RWPE2 (cell line): ENCODE results near the gene TRMT10B.

Source experiments
- ATAC-seq: fragments of 200-7000 bp; cut with Tn5 transposase; 3 replicates; pipeline ENCODE4 v1.9.1; 2021; ENCODE audit warnings: low read depth
- DNase-seq: peaks from one replicate; pipeline ENCODE4 v3.0.0-alpha.2; 2020; ENCODE audit warnings: low spot score
- H3K27ac ChIP-seq: fragments of 450-650 bp; 2 replicates; pipeline ENCODE4 v1.5.1; 2017; ENCODE audit warnings: mild to moderate bottlenecking; ENCODE audit not compliant: poor library complexity, severe bottlenecking
- H3K27me3 ChIP-seq: fragments of 250-450 bp; sonication (Bioruptor Pico); 2 replicates; pipeline ENCODE4 v1.5.1; 2021; ENCODE audit warnings: mild to moderate bottlenecking, moderate library complexity; ENCODE audit not compliant: insufficient read depth, poor library complexity, severe bottlenecking
- H3K36me3 ChIP-seq: fragments of 250-450 bp; sonication (Bioruptor Pico); 2 replicates; pipeline ENCODE4 v1.5.1; 2020; ENCODE audit warnings: low read depth, mild to moderate bottlenecking, moderate library complexity
- H3K4me1 ChIP-seq: fragments of 250-450 bp; sonication (Bioruptor Pico); 2 replicates; pipeline ENCODE4 v1.5.1; 2021; ENCODE audit warnings: mild to moderate bottlenecking, moderate library complexity; ENCODE audit not compliant: insufficient read depth, poor library complexity, severe bottlenecking
- H3K4me3 ChIP-seq: fragments of 250-450 bp; sonication (Bioruptor Pico); 2 replicates; pipeline ENCODE4 v1.5.1; 2021; ENCODE audit warnings: mild to moderate bottlenecking, moderate library complexity; ENCODE audit not compliant: severe bottlenecking
- H3K9me3 ChIP-seq: fragments of 250-450 bp; sonication (Bioruptor Pico); 2 replicates; pipeline ENCODE4 v1.5.1; 2021; ENCODE audit warnings: mild to moderate bottlenecking, moderate library complexity; ENCODE audit not compliant: severe bottlenecking
- TF ChIP-seq, protein P1 (sequence below): fragments of 450-650 bp; IDR thresholded peaks from one replicate; pipeline ENCODE4 v1.5.1; 2017; ENCODE audit warnings: mild to moderate bottlenecking, moderate library complexity; ENCODE audit not compliant: poor library complexity, severe bottlenecking

The TRMT10B gene

DNA sequence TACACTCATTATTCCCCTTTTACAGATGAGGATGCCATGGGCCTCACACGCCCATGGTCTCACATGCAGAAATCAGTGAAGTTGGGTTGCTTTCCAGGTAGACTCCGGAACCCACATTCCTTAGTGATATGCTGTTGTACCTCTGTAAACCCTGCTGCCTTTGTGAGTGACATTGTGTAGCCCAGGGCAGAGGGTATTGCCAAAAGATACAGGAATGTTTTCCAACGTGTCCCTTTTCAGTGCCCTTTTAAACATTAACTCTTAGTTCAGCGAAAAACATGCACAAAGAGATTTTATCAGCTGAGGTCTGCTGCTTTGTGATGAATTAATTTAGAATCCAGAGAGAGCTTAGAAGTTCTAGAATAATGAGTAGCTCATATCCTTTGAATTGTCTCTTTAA, 38.3 kb upstream of the TRMT10B start:
- no peak overlapping the region for H3K27ac ChIP-seq
- H3K36me3 ChIP-seq: no peaks in the 10 kb centered on the region
- no peak for DNase-seq
- H3K9me3 ChIP-seq: no peaks in the 10 kb centered on the region
- TF ChIP-seq, protein P1, sequence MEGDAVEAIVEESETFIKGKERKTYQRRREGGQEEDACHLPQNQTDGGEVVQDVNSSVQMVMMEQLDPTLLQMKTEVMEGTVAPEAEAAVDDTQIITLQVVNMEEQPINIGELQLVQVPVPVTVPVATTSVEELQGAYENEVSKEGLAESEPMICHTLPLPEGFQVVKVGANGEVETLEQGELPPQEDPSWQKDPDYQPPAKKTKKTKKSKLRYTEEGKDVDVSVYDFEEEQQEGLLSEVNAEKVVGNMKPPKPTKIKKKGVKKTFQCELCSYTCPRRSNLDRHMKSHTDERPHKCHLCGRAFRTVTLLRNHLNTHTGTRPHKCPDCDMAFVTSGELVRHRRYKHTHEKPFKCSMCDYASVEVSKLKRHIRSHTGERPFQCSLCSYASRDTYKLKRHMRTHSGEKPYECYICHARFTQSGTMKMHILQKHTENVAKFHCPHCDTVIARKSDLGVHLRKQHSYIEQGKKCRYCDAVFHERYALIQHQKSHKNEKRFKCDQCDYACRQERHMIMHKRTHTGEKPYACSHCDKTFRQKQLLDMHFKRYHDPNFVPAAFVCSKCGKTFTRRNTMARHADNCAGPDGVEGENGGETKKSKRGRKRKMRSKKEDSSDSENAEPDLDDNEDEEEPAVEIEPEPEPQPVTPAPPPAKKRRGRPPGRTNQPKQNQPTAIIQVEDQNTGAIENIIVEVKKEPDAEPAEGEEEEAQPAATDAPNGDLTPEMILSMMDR: no peak
- no peaks in the 10 kb centered on the region for H3K27me3 ChIP-seq
- ATAC-seq: no peak
- H3K4me3 ChIP-seq: no peak overlapping the region
- no peaks in the 10 kb centered on the region for H3K4me1 ChIP-seq

DNA sequence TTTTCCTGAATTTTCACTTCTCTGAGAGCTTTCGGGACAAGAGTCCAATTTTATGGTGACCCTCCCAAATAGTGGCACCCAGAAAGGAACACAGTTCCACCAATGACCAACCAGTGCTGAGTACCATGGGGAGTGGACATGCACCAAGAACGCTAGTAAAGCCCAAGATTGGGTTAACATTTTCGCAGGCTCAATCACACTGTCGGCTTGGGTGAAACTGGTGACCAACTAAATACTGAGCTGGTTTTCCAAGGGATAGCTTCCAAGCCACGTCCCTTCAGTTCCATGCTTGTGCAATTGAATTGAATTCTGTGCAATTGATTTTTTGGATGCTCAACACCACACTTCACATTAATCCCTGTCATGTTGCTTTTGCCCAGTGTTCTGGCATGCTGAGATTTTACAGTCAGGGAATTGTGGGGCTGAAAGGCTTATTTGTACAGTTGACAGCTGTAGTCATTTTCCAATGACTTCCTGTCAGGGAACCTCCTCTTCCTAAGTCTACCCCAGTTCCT, 37.6 kb upstream of the TRMT10B start:
- DNase-seq (no peak), ATAC-seq (no peak)
- TF ChIP-seq, protein P1: no peak
- no peak overlapping the region for H3K27ac ChIP-seq
- no peaks in the 10 kb centered on the region for H3K9me3 ChIP-seq
- H3K27me3 ChIP-seq: no peaks in the 10 kb centered on the region
- no peak overlapping the region for H3K4me3 ChIP-seq
- no peaks in the 10 kb centered on the region for H3K4me1 ChIP-seq
- H3K36me3 ChIP-seq: no peaks in the 10 kb centered on the region

DNA sequence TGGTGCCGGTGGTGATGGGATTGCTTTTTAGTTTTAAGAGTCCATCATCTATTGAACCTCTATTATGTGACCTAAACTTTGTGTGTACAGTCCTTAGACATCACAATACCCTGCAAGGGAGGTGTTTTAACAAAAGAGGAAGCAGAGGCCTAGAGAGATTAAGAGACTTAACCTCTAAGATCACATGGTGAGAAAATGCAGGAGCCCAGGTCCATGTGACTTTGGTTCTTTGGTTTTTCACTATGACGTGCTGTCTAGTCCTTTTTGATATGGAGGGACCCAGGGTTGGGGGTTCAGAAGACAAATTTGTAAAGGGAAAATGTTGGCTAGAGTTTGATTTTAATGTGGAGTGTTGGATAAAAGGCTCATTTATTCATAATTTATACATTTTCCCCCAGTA, 34.1 kb upstream of the TRMT10B start:
- Histone ChIP-seq H3K27ac (no peak overlapping the region), H3K9me3 (no peaks in the 10 kb centered on the region), H3K27me3 (no peaks in the 10 kb centered on the region), H3K4me1 (no peaks in the 10 kb centered on the region), H3K36me3 (no peaks in the 10 kb centered on the region), H3K4me3 (no peak overlapping the region)
- TF ChIP-seq, protein P1: no peak
- DNase-seq (no peak), ATAC-seq (no peak)

DNA sequence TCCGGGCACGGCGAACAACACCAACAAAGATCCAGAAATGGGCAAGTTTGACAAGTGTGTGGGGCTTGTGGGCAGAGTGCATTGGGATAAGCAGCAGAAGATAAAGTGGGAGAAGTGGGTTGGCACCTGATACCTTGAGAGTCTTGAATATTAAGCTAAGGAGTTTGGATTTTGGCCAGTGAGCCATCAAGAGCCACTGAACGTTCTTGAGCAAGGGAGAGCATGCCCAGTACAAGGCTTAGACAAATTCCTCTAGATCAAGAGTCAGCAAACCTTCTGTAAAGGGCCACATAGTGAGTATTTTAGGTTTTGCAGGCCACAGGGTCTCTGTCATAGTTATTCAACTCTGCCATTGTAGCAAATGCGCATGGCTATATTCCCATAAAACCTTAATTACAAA, 26.6 kb upstream of the TRMT10B start:
- DNase-seq (no peak), ATAC-seq (no peak)
- no peaks in the 10 kb centered on the region for H3K27me3 ChIP-seq
- no peak overlapping the region for H3K4me3 ChIP-seq
- no peaks in the 10 kb centered on the region for H3K36me3 ChIP-seq
- TF ChIP-seq, protein P1: no peak
- H3K9me3 ChIP-seq: no peaks in the 10 kb centered on the region
- peaks cover 17% of the 10 kb centered on the region for H3K4me1 ChIP-seq
- no peak overlapping the region for H3K27ac ChIP-seq

DNA sequence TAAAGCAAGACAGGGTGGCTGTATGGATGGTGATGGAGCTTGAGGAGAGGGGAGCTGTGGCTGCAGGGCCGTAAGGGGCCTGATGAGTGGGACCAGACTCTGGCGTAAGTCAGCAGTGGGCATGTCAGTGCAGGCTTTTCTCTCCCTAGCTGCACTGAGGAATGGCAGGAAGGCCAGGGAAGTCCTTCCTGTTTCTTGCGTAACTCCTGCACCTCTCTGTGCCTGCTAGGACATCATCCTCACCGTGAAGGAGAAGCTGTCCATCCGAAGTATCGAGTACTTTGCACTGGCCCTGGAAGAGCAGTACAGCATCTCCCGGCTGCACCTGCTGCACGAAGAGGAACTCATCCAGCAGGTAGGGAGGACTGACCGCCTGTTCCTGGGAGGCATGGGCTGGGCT, 24.1 kb upstream of the TRMT10B start:
- H3K27ac ChIP-seq: peak overlapping the region; percentile 62
- TF ChIP-seq, protein P1: no peak
- H3K27me3 ChIP-seq: no peaks in the 10 kb centered on the region
- H3K4me3 ChIP-seq: no peak overlapping the region
- peak; percentile 94 for ATAC-seq
- H3K36me3 ChIP-seq: no peaks in the 10 kb centered on the region
- peaks cover 17% of the 10 kb centered on the region for H3K4me1 ChIP-seq
- no peaks in the 10 kb centered on the region for H3K9me3 ChIP-seq
- DNase-seq: peak; percentile 80
